Measurements from ENCODE around the gene APBB1IP.

Gene APBB1IP

GRCh38 chr10:26556748-26557640 is 118.9 kb downstream of the APBB1IP start:
- WGBS (ENCODE audit: extremely low coverage, insufficient coverage, insufficient read length): no CpG with 5 or more reads among the region's 9 CpGs
- Histone ChIP-seq H3K79me1 (ENCODE audit: low read length) (peaks cover 3% of the 10 kb centered on the region), H4K8ac (ENCODE audit: low read depth, low read length) (no peak overlapping the region), H3K4me3 (ENCODE audit: low read depth, low read length) (no peak overlapping the region), H2BK120ac (ENCODE audit: insufficient read depth, low read length, poor library complexity) (no peak overlapping the region), H3K9ac (ENCODE audit: low read length) (no peak overlapping the region), H3K23ac (ENCODE audit: low read length) (no peak overlapping the region), H3K9me3 (ENCODE audit: insufficient read depth, low read depth, low read length) (peaks cover 2% of the 10 kb centered on the region), H4K12ac (ENCODE audit: low read depth, low read length) (no peak overlapping the region), H3K4me1 (ENCODE audit: control insufficient read depth in 1 of 2, insufficient read depth in 2 of 2, low read length in 2 of 2) (peaks cover 0 to 3% of the 10 kb centered on the region in 2 experiments), H2AFZ (ENCODE audit: insufficient read depth, low read length, poor library complexity) (no peak overlapping the region), H3K18ac (ENCODE audit: low read length) (no peak overlapping the region), H4K91ac (ENCODE audit: low read depth, low read length) (no peak overlapping the region), H3K79me2 (ENCODE audit: control insufficient read depth, insufficient read depth, low read length, poor library complexity) (no peaks in the 10 kb centered on the region), H3K36me3 (ENCODE audit: control insufficient read depth in 1 of 2, insufficient read depth in 2 of 2, low read length in 2 of 2) (peaks cover 0 to 4% of the 10 kb centered on the region in 2 experiments), H2BK12ac (ENCODE audit: low read length) (no peak overlapping the region), H2BK5ac (ENCODE audit: low read depth, low read length, poor library complexity) (no peak overlapping the region), H3K27ac (ENCODE audit: low read depth, low read length) (no peak overlapping the region), H3K4me2 (ENCODE audit: low read length) (no peak overlapping the region), H2AK5ac (ENCODE audit: low read length) (no peak overlapping the region), H3K14ac (ENCODE audit: low read length) (no peak overlapping the region), H3K27me3 (ENCODE audit: insufficient read depth, low read length) (no peaks in the 10 kb centered on the region), H3K4ac (ENCODE audit: low read depth, low read length) (no peak overlapping the region)
- peak; percentile 62 to 82 for DNase-seq

- no peak overlapping the region for H2BK12ac ChIP-seq (ENCODE audit: low read length)
- peaks cover 3% of the 10 kb centered on the region for H3K79me1 ChIP-seq (ENCODE audit: low read length)
- H2BK120ac ChIP-seq (ENCODE audit: insufficient read depth, low read length, poor library complexity): no peak overlapping the region
- H3K27me3 ChIP-seq (ENCODE audit: insufficient read depth, low read length): no peaks in the 10 kb centered on the region
- H4K12ac ChIP-seq (ENCODE audit: low read depth, low read length): no peak overlapping the region
- H4K8ac ChIP-seq (ENCODE audit: low read depth, low read length): no peak overlapping the region
- H2BK5ac ChIP-seq (ENCODE audit: low read depth, low read length, poor library complexity): no peak overlapping the region
- WGBS (ENCODE audit: extremely low coverage, insufficient coverage, insufficient read length): no CpG with 5 or more reads among the region's 5 CpGs
- no peak overlapping the region for H2AFZ ChIP-seq (ENCODE audit: insufficient read depth, low read length, poor library complexity)
- no peaks in the 10 kb centered on the region for H3K79me2 ChIP-seq (ENCODE audit: control insufficient read depth, insufficient read depth, low read length, poor library complexity)
- no peak overlapping the region for H4K91ac ChIP-seq (ENCODE audit: low read depth, low read length)
- H3K14ac ChIP-seq (ENCODE audit: low read length): no peak overlapping the region
- H3K23ac ChIP-seq (ENCODE audit: low read length): no peak overlapping the region
- no peak overlapping the region for H3K4me3 ChIP-seq (ENCODE audit: low read depth, low read length)
- H3K27ac ChIP-seq (ENCODE audit: low read depth, low read length): no peak overlapping the region
- DNase-seq: peak; percentile 45 to 70
- peaks cover 2% of the 10 kb centered on the region for H3K9me3 ChIP-seq (ENCODE audit: insufficient read depth, low read depth, low read length)
- H3K18ac ChIP-seq (ENCODE audit: low read length): no peak overlapping the region
- peaks cover 0 to 5% of the 10 kb centered on the region in 2 experiments for H3K36me3 ChIP-seq (ENCODE audit: control insufficient read depth in 1 of 2, insufficient read depth in 2 of 2, low read length in 2 of 2)
- peaks cover 0 to 3% of the 10 kb centered on the region in 2 experiments for H3K4me1 ChIP-seq (ENCODE audit: control insufficient read depth in 1 of 2, insufficient read depth in 2 of 2, low read length in 2 of 2)
- H3K4me2 ChIP-seq (ENCODE audit: low read length): no peak overlapping the region
- H3K9ac ChIP-seq (ENCODE audit: low read length): no peak overlapping the region
- H2AK5ac ChIP-seq (ENCODE audit: low read length): no peak overlapping the region
- H3K4ac ChIP-seq (ENCODE audit: low read depth, low read length): no peak overlapping the region
These were observed 119.5 kb downstream of the APBB1IP start for GRCh38 chr10:26557641-26558014.

- Histone ChIP-seq H2BK5ac (ENCODE audit: low read depth, low read length, poor library complexity) (no peak overlapping the region), H3K36me3 (ENCODE audit: control insufficient read depth in 1 of 2, insufficient read depth in 2 of 2, low read length in 2 of 2) (peaks cover 0 to 2% of the 10 kb centered on the region in 2 experiments), H3K4me3 (ENCODE audit: low read depth, low read length) (peak overlapping the region; percentile 69), H3K9me3 (ENCODE audit: insufficient read depth, low read depth, low read length) (no peaks in the 10 kb centered on the region), H2BK12ac (ENCODE audit: low read length) (no peak overlapping the region), H2AFZ (ENCODE audit: insufficient read depth, low read length, poor library complexity) (peak overlapping the region; percentile 86), H3K4me2 (ENCODE audit: low read length) (peak overlapping the region; percentile 56), H3K18ac (ENCODE audit: low read length) (no peak overlapping the region), H3K27me3 (ENCODE audit: insufficient read depth, low read length) (no peaks in the 10 kb centered on the region), H2BK120ac (ENCODE audit: insufficient read depth, low read length, poor library complexity) (no peak overlapping the region), H4K8ac (ENCODE audit: low read depth, low read length) (peak overlapping the region; percentile 77), H4K12ac (ENCODE audit: low read depth, low read length) (no peak overlapping the region), H2AK5ac (ENCODE audit: low read length) (no peak overlapping the region), H3K4me1 (ENCODE audit: control insufficient read depth in 1 of 2, insufficient read depth in 2 of 2, low read length in 2 of 2) (peaks cover 0 to 3% of the 10 kb centered on the region in 2 experiments), H3K79me1 (ENCODE audit: low read length) (no peaks in the 10 kb centered on the region), H3K27ac (ENCODE audit: low read depth, low read length) (no peak overlapping the region), H4K91ac (ENCODE audit: low read depth, low read length) (no peak overlapping the region), H3K79me2 (ENCODE audit: control insufficient read depth, insufficient read depth, low read length, poor library complexity) (no peaks in the 10 kb centered on the region), H3K9ac (ENCODE audit: low read length) (no peak overlapping the region), H3K23ac (ENCODE audit: low read length) (no peak overlapping the region), H3K4ac (ENCODE audit: low read depth, low read length) (no peak overlapping the region), H3K14ac (ENCODE audit: low read length) (no peak overlapping the region)
- DNase-seq: no peak
- WGBS (ENCODE audit: extremely low coverage, insufficient coverage, insufficient read length): no CpG with 5 or more reads among the region's 64 CpGs
These were observed 128.6 kb downstream of the APBB1IP start for GRCh38 chr10:26566525-26567350.

- H3K9me3 ChIP-seq (ENCODE audit: insufficient read depth, low read depth, low read length): no peaks in the 10 kb centered on the region
- H3K27ac ChIP-seq (ENCODE audit: low read depth, low read length): no peak overlapping the region
- no peak overlapping the region for H3K9ac ChIP-seq (ENCODE audit: low read length)
- peak overlapping the region; percentile 56 for H3K4me2 ChIP-seq (ENCODE audit: low read length)
- no peak overlapping the region for H3K4ac ChIP-seq (ENCODE audit: low read depth, low read length)
- H4K12ac ChIP-seq (ENCODE audit: low read depth, low read length): no peak overlapping the region
- H3K79me2 ChIP-seq (ENCODE audit: control insufficient read depth, insufficient read depth, low read length, poor library complexity): no peaks in the 10 kb centered on the region
- H2AK5ac ChIP-seq (ENCODE audit: low read length): no peak overlapping the region
- H3K18ac ChIP-seq (ENCODE audit: low read length): no peak overlapping the region
- H3K23ac ChIP-seq (ENCODE audit: low read length): no peak overlapping the region
- no peak overlapping the region for H4K91ac ChIP-seq (ENCODE audit: low read depth, low read length)
- H2AFZ ChIP-seq (ENCODE audit: insufficient read depth, low read length, poor library complexity): no peak overlapping the region
- peak overlapping the region; percentile 77 for H4K8ac ChIP-seq (ENCODE audit: low read depth, low read length)
- H3K79me1 ChIP-seq (ENCODE audit: low read length): no peaks in the 10 kb centered on the region
- H2BK12ac ChIP-seq (ENCODE audit: low read length): no peak overlapping the region
- H3K4me1 ChIP-seq (ENCODE audit: control insufficient read depth in 1 of 2, insufficient read depth in 2 of 2, low read length in 2 of 2): peaks cover 0 to 3% of the 10 kb centered on the region in 2 experiments
- no CpG with 5 or more reads among the region's 10 CpGs for WGBS (ENCODE audit: extremely low coverage, insufficient coverage, insufficient read length)
- H3K36me3 ChIP-seq (ENCODE audit: control insufficient read depth in 1 of 2, insufficient read depth in 2 of 2, low read length in 2 of 2): no peaks in the 10 kb centered on the region
- peak overlapping the region; percentile 69 for H3K4me3 ChIP-seq (ENCODE audit: low read depth, low read length)
- no peak overlapping the region for H2BK120ac ChIP-seq (ENCODE audit: insufficient read depth, low read length, poor library complexity)
- DNase-seq: no peak
- no peak overlapping the region for H2BK5ac ChIP-seq (ENCODE audit: low read depth, low read length, poor library complexity)
- H3K27me3 ChIP-seq (ENCODE audit: insufficient read depth, low read length): no peaks in the 10 kb centered on the region
- H3K14ac ChIP-seq (ENCODE audit: low read length): no peak overlapping the region
These were observed 129.2 kb downstream of the APBB1IP start for GRCh38 chr10:26567351-26567721.
